NCI-H1694 (cell line): ENCODE data around the gene TMPRSS2.

Experiments
- DNase-seq: peaks from one replicate; lab custom pipeline; 2025; lab: John Stamatoyannopoulos, UW

The TMPRSS2 gene

DNA sequence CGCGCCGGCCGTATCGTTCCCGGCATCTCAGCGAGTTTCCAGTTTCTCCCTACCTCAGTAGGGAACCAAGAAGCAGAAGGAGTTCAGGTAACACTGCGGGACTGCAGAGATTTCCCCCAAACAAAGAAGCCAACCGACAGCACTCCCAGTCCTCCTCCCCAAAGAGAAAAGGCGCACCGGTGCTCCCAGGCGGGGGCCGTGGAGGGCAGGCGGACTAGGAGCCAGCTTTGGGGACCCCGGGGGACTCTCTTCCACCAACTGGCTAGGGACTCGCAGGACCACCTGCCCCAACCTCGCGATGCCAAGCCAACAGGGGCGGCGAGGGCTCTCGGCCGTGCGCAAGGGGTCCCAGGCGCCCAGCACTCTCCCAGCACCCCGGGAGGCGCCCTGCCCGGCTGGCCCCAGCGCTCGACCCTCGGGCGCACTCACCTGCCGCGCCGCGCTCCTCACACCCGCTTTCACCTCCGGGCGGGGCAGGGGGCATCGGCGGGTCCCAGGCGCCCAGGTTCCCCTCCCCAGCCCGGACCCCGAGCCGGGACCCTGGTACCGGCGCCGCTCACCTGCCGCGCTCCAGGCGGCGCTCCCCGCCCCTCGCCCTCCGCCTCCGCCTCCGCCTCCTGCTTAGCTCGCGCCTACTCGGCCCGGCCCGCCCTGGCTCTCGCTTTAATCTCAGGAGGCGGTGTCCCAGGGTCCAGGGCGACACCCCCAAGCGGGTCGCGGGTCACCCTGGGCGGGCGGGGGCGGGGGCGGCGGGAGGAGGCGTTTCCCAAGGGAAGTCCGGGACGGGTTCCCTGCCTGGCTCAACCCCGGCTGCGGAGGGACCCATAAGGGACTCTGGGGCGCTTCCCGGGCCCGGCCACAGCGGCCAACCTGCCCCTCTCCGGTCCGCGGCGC is at the start of gene TMPRSS2:
TMPRSS2 (minus strand) TSS at position 638 of the 894 bp plus-strand sequence. CDS start 10,025 bp downstream, outside the sequence.
- DNase-seq = no peak

DNA sequence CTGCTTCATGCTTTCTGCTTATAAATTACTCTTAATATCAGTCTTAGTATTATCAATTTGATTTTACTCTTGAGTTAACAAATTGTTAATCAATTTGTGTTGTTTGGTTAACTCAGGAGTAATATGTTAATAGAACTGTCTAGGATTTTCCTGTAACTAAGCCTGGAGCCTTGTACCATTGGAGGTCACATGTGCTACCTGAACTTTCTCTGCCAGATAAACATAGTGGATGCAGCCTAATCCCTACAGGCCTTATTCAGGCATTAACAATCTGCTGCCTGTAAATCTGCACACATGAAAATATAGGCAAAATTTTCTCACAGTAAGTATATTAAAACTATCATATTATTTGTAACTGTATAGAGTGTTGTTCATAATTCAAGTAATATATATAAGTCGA is 47.1 kb upstream of the TMPRSS2 start:
- no peak for DNase-seq

DNA sequence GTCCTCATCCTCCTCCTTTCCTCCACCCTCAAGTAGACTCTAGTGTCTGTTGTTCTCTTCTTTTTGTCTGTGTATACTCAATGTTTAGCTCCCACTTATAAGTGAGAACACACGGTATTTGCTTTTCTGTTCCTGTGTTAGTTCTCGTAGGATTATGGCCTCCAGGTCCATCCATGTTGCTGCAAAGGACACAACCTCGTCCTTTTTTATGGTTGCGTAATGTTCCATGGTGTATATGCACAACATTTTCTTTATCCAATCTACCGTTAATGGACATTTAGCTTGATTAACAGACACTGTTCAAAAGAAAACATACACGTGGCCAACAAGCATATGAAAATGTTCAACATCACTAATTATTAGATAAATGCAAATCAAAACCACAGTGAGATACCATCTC is 44.3 kb upstream of the TMPRSS2 start:
- DNase-seq = no peak

DNA sequence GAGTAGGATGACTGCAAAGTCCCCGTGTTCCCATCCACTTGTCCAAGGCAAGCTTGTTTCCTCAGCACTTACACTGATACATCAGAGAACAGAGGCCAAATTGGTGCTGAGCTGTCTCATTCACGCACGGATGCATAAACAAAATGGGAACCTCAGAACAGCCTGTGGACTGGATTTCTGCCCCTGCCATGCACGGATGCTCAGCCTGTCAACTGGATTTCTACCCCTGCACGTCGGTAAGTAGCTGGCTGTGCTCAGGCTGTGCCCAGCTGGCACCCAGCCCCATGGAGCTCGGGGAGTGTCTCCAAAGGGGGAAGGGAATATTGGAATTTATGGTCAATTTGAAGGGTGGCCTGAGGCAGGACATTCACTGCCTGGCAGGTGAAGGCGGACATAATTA is 40.8 kb upstream of the TMPRSS2 start:
- no peak for DNase-seq

DNA sequence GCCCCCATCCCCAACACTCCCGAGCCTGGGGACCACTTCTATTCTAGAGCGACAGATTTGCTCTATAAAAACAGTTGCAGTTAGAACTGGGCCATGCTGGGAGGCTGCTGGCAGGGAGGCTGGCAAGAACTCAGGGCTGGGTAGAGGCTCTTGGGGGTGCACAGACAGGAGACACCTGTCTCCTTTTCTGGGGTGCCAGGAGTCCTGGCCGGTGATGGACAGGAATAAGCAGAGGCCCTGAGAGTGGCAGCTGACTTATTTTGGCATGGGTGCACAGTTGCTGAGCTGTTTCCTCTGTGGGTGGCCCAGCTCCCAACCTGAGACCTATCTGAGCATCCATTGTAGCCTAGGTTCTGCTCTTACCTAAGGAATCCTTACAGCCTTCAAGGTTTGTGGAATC is 39.2 kb upstream of the TMPRSS2 start:
- DNase-seq = no peak

DNA sequence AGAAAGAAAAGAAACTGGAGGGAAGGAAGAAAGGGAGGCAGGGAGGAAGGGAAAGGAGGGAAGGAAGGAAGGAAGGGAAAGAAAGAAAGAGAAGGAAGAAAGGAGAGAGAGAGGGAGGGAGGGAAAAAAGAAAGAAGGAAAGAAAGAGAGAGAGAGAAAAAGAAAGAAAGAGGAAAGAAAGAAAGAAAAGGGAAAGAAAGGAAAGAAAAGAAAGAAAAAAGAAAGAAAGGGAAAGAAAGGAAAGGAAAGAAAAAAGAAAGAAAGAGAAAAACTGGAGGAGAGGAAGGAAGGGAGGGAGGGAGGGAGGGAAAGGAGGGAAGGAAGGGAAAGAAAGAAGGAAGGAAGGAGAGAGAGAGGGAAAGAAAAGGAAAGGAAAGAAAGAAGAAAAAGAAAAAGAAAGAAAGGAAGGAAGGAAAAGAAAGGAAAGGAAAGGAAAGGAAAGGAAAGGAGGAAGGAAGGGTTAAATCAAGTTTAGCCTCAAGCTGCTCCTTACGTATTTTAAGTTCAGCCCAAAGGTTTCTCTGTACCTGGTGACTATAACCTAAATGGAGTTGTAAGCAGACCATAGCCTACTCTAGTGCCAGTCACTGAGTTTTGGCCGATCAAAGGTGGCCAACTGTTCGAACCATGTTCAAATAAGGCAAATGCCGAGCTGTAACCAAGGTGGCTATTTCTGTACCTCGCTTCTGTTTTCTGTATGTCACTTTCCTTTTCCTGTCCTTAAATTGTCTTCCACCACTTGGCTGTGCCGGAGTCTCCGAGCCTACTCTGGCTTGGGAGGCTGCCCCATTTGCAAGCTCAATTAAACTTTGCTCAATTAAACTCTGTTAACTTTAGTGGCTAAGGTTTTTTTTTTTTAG is 37.8 kb upstream of the TMPRSS2 start:
- DNase-seq = no peak

DNA sequence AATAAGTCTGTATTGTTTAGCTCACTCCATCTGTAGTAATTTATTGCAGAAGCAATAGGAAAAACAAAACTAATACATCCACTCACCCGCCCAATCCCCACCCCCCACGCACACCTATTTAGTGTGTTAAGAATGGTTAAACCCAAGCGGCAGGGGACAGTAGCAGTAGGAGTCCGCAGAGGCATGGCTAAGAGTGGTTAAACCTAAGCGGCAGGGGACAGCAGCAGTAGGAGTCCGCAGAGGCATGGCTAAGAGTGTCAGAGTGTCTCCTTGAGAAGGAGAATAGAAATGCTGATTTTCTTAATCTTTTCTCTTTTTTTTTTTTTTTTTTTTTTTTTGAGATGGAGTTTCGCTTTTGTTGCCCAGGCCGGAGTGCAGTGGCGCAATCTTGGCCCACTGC is 34.8 kb upstream of the TMPRSS2 start:
- DNase-seq = no peak

DNA sequence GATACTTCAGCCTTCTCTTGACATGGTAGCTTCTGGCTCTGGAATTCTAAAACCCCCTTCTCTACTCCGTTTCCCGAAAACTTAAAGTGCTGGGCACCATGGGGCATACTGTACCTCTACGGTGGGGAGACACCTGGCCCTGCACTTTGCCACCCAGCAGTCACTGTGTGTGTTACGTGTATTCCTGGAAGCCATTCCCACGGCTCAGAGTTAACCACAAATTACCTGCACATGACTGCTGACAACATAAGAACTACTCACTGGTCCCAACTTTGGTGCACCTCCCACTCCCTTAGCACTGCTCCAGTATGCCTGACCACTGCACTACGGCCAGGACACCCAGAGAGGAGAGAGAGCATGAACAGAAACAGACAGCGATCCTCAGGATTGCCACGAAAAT is 29.4 kb upstream of the TMPRSS2 start:
- DNase-seq = no peak

DNA sequence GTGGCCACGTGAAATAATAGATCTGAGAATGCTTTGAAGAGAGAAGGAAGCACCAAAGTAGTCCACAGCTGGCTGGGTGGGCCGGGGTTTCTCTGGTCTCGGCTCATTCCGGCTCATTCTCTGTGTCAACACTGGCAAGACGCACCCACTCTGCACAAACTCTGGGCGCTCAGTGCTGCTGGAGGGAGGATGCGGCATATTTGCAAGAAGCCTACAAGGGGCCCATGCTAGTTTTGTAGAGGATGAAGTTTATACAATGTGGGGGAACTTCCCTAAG is 28.8 kb upstream of the TMPRSS2 start:
- no peak for DNase-seq

DNA sequence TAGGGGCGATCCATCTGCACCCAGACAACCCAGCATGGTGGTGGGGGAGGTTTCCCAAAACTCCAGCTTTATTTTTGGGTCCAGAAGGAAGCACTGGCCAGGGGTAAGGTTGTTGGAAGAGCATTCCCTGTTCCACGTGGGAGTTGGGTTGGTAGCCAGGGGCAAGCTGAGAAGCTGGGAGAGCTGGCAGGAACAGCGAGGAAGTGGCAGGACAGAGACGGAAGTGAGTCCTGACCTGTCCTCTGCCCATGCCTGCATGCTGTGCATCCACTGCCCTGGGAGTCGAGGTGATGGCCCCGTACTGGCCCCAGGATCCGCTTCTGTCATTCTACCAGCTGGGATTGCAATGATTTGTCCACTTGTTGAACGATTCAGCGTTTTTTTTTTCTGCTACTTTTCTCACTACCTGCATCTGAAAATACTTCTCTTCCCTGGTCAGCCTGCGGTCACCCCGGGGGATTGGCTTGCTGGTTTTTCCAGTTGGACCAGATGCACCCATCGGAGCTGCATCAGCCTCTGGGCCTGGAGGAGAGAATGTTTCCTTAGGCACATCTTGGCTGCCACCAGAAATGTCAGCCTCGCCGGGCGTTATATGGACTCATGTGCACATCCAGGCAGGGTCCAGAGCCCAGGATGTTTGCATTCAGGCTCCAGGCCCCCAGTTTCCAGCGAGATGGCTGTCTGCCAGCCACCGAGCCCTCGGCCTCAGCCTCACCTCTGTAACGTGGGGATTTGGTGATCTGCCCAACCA is 28.3 kb upstream of the TMPRSS2 start:
- DNase-seq = no peak

DNA sequence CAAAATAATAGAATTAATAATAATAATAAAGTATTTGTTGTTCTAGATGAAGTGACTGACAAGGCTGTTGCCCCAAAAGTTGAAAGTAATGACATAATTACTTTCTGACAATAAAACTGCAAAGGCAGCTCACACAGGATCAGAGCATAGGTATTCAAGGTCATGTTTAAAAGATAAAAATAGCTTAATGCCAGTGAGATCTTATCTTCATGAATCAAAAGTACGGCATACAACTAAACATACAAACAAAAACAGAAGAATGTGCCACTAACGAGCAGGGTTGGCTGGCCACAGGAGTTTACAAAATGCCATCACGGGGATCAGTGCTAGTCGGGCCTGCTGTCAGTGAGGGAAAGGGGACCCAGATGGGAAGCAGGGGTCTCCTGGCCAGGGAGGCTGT is 22.4 kb upstream of the TMPRSS2 start:
- no peak for DNase-seq

DNA sequence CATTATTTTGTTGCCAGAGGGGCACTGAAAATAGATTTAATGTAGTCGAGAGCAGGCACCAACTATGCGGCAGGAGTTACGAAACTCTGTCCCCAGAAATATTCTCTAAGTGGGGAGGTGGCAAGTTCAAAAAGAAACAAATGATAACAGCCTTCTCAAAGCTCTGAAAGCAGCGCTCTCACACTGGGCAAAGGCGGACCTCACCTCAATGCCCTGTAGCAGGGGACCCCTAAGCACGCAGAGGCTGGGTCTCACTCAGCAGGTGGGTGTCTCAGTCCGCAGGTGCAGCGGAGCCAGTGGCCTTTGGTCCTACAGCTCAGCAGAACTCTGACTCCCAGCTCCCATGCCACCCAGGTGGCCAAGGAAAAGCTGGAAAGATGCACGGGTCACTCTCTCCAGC is 21.8 kb upstream of the TMPRSS2 start:
- DNase-seq = no peak

DNA sequence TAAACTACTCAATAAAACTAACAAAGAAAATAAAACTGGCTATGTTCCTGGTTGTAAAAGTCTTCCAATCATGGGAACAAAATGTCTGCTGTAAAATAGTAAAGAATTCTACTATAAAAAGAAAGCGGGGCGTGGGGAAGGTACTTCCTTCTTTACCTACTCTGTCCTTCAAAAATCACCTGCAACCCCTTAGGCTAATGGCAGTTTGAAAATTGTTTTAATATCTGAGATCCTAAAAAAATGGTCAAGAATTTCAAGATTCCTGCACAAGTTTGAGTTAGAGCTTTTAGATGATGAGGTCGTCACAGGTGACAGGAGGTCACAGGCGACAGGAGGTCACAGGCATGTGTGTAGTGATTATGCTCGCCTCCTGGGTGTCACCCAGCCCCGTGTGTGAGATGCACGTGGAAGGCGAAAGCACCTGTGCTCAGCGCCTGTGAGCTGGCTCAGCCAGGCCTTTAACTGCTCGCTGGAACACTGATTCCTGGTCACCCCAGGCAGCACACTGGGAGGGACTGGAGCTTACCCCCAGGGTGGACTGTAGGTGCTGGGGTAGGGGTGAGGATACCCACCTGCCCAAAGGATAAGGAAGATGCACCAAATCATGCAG is 18.6 kb upstream of the TMPRSS2 start:
- no peak for DNase-seq

DNA sequence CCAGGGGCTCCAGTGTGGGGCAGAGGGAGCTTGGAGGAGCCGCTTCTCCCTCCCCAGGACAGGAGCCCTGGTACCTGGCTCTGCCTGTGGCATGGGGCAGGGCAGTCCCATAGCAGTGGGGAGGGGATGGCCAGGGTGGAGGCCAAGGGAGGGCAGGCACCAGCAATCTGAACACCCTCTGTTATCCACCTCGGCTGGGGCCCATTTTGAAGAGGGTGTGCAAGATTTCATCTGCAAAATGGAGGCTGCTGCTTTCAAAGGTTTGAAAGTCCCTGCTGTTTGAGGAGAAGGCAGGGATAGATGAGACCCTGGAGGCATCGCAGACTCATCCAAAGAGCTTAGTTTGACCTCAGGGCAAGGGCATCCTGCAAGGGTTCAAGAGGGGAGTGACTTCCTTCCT is 15.2 kb upstream of the TMPRSS2 start:
- DNase-seq = no peak

DNA sequence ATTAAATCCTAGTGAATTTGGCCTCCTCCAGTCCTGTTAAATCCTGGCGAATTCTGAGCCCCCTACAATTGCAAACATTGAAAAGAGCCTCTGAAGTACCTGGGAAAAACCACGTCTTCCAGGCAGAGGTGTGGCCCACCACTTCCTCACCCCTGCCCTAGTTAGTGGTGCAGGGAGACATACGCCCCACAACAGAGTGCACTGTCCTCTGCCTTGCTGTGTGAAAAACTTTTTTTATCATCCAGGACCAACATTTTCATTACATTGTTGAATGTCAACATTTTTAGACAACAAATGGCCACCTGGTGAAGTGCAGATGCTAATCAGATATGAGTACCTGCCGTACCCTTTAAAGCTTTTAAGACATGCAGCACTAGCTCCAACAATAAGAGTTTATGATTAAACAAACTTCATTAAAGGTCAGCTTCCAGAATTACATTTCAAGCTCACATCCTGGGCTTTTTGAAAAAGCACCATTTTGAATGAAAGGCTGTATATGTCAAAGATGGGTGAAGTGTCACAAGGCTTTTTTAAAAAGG is 13.6 kb upstream of the TMPRSS2 start:
- DNase-seq = no peak

DNA sequence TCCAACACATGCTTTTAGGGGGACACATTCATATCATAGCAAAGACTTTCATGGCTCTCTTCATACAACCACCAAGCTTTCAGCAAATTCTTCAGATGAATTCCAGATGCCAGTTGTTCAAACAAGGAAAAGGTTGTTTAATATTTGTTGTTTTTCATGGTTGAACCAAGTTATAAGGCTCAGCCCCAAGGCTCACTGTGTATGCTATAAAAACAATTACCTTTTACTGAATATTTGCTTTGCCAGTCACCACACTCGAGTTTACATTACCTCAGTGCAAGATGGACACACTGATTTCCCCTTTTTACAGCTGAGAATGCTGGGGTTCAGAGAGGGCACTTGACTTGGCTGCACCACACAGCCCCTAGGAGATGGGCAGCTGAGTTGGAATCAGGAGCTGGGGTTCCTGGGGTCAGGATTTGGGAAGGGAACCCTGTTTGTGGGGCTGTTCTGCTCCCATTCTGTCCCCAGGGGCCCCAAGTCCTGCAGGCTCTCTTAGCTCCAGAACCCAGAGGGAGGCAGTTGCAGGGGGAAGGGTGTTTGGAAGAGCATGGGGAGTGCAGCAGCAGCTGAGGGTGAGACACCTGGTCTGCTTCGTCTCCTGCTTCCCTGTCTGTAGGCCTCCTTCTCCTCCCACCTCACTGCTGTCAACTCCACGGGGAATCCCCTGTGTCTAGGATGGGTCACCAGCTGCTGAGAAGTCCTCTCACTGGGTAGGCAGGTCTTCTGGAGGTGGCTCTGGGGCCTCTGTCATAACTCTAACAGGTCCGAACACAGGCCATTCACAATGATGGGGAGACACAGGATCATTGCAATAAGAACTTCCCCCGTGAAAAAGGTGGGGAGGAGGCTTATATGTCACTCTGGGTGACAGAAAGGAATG is 12.8 kb upstream of the TMPRSS2 start:
- no peak for DNase-seq

DNA sequence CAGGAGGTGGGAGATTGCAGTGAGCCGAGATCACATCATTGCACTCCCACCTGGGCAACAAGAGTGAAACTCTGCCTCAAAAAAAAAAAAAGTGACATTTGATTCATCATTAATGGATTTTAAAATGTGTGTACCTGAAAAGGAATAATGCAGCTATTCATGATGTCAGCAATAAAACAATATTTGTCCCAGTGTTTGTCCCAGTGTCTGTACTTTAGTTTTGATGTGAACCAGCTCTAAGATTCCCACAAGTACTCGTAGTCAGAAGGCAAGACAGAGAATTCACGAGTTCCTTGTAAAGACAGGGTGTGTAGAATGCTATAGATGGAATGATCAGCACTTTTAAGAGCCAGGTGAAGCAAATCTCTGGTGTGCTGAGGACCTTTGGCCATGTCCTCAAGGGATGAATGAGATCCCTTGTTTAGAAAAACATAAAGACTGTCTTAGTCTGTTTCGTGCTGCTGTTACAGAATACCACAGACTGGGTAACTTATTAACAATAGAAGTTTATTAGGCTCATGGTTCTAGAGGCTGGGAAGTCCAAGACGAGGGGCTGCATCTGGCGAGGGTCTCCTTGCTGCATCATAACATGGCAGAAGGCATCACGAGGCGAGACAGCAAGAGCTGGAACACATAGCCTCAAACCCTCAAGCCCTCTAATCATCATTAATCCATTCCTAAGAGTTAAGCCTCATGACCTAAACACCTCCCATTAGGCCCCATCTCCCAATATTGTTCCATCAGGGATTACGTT is 12.0 kb upstream of the TMPRSS2 start:
- no peak for DNase-seq

DNA sequence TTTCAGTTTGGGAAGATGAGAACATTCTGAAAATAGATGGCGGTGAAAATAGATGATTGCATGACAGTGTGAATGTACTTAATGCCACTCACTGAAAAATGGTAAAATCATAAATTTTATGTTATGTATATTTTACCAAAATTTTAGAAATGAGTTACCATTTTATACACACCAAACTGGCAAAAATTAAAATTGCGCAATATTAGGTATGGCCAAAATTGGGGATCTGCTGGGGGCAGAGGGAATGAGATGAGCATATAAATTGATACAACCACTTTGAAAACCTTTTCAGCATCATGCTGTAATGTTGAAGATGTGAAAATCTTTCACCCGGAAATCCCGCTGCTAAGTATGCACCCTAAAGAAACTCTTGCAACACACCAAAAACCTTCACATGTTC is 10.8 kb upstream of the TMPRSS2 start:
- DNase-seq = no peak

DNA sequence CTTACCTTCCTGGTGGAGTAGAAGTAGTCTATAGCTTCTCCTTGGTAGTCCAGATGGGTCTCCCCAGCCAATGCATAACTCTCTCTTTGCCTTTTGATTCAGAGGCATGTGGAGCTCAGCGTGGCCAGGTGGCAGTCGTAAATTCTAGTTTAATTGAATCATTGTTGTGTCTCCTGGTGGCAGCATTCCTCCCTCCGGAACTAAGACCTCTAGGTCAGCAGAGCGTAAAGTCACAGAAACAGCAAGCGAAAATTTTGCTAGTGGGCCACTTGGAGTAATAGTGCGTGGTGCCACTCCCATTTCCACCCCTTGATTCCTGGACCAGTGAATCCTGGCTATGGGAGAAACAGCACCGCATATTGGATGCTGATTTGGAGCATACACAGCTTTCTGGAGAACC is 3.9 kb upstream of the TMPRSS2 start:
- DNase-seq = no peak

DNA sequence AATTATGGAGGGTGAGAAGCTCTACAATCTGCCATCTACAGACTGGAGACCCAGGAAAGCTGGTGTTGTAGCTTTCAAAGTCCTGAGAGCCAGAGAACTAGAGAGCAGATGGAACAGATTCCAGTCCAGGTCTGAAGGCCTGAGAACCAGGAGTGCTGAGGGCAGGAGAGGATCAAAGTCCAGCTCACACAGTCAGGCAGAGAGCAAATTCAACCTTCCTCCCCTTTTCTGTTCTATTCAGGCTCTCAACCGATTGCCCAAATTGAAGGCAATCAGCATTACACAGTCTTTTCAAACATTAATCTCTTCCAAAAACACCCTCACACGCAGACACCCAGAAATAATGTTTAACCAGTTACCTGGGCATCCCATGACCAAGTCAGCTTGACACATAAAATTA is 2.5 kb upstream of the TMPRSS2 start:
- no peak for DNase-seq
